Measurements from ENCODE around the gene MTURN. TPM values are rescaled to one million over a fixed set of nuclear protein-coding genes. Genes with fewer than 3 reads are reported as not detected.
"Not testable (repeated sequence)": the region's sequence is repeated elsewhere in the genome, so short reads cannot be mapped to it uniquely, and the experiment has no call there.

The MTURN gene
- total RNA-seq = 4.6 and 8.1 TPM in 2 replicates

DNA sequence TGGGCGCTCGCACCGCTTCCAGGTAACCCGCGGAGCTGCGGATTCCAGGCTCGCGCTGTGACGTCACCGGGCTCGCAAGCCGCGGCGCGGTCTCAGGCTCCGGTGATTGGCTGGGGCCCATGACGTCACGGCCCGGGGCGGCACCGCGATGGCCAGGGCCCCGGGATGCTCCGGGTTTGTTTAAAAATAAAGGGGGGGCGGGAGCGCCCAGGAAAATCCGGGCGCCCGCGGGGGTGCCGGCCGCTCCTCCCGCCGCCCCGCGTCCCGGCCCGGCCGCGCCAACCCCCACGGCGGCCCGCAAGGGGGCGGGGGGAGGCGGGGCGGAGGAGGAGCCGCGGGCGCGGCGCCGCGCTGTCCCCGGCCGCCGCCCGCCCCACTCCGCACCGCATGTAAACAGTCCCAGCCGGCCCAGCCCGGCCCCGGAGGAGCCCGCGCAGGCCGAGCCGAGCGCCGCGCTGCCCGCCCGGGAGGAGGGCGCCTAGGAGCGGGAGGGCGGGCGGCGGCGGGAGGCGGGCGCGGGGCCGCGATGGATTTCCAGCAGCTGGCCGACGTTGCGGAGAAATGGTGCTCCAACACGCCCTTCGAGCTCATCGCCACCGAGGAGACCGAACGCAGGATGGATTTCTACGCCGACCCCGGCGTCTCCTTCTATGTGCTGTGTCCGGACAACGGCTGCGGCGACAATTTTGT is at the start of gene MTURN:
MTURN (plus strand) TSS at position 376 of the 690 bp plus-strand sequence; CDS start at position 527, 151 bp downstream.
- DNase-seq (ENCODE audit: low read depth, low spot score) = peak; percentile 32

DNA sequence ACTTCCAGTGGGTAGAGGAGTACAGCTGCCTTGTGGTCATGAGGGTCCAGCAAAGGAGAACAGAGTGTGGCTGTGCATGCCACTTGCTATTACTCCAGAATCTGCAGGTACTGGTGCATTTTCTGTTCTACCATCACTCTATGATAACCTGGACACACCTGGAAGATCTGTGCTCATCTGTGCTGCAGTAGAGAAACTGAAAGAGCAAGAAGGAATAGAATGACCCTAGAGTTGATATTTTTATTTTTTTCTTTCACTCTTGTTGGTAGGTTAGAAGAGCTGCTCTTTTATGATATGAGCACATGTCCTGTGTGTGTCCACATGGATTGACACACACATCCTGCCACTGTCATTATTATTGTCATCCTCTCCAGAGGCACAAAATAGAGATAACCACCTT is 48.3 kb upstream of the MTURN start:
- no peak for DNase-seq (ENCODE audit: low read depth, low spot score)

DNA sequence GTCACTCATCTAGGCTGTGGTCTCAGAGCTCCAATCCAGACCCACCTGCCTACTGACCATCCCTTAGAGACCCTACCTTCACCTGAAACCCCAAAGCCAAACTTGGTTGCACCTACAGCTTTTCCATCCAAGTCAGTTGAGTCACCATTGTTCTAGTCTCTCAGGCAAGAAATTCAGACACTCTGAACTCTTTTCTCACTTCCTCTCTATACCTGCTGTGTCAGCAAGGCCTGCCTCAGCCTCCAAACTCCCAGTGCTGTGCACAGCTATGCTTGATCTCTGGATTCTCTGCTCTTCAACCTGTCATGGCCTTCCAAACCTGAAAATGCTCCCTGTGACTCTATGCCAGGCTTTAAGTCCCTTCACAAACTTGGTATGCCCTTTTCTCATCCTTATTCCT is 47.4 kb upstream of the MTURN start:
- DNase-seq (ENCODE audit: low read depth, low spot score) = no peak

DNA sequence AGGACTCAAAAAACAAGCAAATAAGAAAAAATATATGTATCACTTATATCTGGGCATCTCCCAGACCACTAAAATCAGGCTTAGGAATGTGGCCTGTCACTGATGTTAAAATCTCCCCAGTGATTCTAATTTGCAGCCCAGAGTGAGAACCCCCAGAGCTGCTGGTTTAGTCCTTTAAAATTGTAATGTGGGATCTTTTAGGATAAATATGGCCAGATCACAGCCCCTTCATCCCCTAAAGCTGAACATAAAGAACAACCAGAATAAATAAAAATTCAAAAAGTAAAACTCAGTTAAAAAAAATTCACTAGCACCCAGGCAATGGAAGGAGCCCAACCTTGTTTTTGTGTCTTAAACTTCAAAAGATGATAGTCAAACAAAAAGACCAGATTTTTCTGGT is 46.4 kb upstream of the MTURN start:
- DNase-seq (ENCODE audit: low read depth, low spot score) = no peak

DNA sequence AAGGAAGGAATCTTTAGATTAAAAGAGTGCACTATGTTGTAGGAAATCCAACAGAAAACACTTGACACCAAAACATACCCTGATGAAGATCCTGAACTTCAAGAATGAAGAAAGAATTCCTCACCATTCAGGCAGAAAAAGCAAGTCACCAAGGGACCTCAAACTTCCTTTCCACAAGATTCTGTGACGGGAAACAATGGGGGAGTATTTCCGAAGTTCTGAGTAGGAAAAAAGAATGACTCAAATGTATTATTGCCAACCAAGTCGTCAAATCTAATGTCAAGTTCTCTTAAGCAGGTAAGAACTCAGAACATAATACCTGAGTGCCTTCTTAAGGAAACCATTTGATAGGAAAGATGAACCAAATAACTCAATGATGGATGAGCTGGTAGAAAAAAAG is 44.7 kb upstream of the MTURN start:
- peak; percentile 10 for DNase-seq (ENCODE audit: low read depth, low spot score)

DNA sequence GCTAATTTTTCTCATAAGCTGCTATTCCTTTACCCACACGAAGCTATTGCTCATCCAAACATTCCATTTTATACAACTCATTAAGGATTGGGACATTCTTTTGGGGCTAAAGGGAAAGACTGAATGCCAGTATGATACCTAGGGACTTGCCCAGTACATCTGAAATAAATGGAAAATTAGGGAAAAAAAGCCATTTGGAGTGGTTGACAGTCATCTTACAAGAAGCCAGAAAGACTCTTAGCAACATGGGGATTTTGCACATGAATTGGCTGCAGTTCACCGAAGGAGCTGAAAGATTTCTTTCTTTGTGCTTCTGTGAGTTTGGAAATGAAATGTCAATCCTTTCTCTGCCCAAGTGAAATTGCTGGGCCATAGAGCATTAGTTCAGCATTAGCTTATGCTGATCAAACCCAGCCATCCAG is 43.3 kb upstream of the MTURN start:
- DNase-seq (ENCODE audit: low read depth, low spot score) = no peak

DNA sequence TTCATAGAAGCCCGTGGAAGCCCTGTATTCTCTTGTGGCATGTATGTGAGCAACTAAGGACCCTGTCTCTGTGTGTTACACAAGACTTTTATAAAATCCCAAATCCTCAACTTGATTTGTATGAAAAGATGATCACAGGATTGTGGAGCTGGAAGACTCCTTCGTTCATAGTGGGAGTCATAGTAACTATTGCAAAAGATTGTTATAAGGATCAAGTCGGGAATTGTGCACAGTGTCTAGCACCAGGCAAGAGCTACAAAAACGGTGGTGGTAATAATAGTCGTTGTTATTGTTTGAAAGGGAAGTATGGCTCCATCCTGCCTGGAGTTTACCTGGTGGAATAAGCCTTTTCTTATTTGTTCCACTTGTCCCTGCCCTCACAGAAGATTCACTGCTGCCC is 42.8 kb upstream of the MTURN start:
- no peak for DNase-seq (ENCODE audit: low read depth, low spot score)

DNA sequence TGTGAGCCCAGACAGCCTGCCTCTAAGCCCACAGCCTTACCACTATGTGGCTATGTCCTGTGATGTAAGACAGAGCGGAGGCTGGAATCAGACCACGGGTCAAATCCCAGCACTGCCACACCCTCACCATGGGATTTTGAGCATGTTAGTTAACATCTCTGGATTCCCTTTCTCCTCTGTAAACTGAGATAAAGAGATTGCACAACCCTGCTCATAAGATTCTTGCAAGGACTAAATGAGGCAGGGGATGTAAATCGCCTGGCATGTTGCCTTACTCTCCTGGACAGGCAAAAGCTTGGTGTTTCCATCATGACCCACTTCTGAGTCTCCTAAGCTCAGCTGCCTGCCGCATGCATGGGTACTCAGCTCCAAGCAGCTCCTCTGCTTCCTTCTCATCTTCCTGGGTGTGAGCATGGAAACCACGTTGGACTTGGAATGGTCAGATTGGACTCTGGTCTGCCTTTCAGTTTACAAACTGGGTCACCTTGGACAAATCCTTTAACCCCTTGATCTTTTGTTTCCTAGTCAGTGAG is 41.3 kb upstream of the MTURN start:
- no peak for DNase-seq (ENCODE audit: low read depth, low spot score)

DNA sequence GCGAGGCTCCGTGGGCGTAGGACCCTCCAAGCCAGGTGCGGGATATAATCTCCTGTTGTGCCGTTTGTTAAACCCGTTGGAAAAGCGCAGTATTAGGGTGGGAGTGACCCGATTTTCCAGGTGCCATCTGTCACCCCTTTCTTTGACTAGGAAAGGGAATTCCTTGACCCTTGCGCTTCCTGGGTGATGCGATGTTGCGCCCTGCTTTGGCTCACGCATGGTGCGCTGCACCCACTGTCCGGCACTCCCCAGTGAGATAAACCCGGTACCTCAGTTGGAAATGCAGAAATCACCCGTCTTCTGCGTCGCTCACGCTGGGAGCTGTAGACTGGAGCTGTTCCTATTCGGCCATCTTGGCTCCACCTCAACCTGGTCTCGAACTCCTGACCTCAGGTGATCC is 36.2 kb upstream of the MTURN start:
- DNase-seq (ENCODE audit: low read depth, low spot score) = not testable (repeated sequence)

DNA sequence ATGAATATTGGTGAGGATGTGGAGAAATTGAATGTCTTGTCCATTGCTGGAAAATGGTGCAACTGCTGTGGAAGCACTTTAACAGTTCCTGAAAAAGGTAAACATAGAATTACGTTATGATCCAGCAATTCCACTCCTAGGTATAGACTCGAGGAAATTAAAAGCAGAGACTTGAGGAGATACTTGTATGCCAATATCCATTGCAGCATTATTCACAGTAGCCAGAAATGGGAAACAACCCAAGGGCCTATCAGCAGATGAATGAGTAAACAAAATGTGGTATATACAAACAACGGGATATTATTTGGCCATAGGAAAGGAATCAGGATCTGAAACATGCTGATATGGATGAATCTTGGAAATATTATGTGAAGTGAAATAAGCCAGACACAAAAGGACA is 32.5 kb upstream of the MTURN start:
- no peak for DNase-seq (ENCODE audit: low read depth, low spot score)

DNA sequence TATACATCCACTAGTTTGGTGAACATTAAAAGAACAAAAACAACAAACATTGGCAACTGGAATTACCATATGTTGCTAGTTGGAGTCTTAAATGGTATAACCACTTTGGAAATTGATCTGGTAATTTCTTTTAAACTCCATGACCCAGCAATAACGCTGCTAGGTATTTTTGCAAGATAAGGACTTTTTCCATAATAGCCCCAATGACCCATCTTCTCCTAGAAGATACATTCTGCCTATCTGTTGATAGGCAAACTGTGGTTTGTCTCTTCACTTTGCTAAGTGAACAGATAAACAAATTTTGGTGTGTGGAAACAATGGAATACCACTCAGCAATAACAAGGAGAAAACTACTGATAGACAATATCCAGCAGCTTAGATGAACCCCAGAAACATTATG is 30.6 kb upstream of the MTURN start:
- DNase-seq (ENCODE audit: low read depth, low spot score) = no peak

DNA sequence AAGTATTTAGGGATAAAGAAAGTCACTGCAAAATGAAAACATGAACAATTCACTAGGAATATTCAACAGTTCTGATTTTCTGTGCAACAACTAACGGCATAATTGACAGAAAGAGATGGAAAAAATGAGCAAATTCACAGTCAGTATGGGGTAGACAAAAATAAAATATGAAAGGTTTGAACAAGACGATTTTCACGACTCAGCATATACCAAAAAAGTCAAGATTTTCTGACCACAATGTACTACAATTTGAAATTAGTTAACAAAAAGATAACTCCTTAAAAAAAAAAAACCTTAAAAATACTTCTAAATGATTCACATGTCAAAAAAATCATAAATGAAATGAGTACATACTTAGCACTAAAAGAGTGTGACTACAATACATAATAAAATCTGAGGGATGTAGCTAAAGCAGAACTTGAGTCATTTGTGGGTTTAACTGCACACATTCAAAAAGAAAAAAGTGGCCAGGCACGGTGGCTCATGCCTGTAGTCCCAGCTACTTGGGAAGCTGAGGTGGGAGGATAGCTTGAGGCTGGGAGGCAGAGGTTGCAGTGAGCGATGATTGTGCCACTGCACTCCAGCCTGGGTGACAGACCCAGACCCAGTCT is 22.6 kb upstream of the MTURN start:
- DNase-seq (ENCODE audit: low read depth, low spot score) = no peak

DNA sequence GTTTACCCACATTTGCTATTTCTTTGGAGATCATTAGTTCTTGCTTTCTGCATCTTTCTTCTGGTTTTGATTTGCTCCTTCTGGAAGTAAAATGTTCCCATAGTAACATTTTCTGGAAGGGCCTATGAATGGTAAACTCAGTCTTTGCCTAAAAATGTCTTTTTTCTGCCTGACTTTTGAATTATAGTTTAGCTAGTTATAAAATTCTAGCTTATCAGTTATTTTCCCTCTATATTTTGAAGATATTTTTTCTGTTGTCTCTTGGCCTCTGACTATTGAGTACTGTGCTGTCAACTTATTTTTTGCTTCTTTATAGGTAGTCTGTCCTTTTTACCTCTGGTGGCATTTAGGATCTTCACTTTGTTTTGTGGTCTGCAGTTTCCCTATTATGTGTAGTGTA is 21.6 kb upstream of the MTURN start:
- no peak for DNase-seq (ENCODE audit: low read depth, low spot score)

DNA sequence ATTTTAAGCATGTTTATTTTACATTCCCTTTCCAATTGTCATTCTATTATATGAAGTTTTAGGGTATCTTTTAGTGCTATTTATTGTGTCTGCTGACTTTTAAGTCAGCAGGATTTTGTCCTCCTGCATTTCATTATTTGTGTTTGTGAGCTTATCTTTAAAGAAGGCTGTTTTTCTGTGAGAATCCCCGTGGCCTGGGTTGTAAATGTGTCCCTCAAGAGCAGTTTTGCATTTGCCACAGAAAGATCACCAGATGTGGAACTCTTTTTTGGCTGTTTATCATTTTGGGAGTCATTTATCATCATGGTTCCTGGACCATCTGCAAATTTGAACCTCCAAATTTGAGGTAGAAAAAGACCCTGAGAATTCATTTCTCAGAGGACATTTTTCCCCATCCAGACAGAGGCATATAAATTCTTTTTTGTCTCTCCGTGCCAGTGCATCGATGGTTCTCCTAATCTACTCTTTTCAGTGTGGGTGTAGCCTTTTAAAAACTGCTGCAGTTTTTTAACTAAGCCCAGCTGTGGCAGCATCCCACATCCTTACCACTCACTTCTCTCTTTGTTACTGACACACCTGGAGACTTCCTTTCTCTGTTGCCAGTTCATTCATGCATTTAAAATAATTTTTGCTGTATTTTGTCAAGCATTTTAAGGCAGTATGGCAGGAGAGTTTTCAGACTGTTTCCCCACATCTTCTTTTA is 20.1 kb upstream of the MTURN start:
- DNase-seq (ENCODE audit: low read depth, low spot score) = no peak

DNA sequence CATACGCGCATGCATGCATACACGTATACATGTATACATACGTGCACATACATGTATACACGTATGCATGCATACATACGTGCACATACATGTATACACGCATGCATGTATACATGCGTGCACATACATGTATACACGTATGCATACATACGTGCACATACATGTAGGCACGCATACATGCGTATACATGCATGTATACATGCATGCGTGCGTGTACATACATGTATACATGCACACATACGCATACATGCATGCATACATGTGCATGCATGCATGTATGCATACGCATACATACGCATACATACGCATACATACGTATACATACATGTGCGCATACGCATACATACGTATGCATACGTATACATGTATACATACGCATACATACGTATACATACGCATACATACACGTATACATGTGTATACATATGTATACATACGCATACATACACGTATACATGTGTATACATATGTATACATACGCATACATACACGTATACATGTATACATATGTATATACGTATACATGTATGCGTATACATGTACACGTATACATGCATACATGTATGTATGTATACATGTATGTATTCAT is 19.0 kb upstream of the MTURN start:
- no peak for DNase-seq (ENCODE audit: low read depth, low spot score)

DNA sequence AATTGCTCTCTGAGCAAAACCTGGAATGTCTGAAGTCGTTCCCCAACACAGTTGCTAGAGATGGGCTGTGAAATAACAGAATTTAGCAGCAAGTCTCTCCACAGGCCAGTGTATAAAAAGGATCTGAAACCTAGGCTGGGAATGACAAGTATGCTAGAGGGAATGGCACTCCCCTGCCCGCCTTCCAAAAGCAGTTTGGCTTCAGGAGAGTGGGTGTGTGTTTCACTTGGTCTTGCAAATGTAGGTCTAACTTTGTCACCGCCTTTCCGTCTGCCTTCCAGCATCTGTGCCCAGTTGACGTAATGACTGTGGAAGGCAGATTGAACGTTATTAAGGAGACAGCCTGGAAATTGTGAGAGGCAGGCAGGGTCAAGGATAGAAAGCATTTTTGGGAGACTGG is 18.0 kb upstream of the MTURN start:
- DNase-seq (ENCODE audit: low read depth, low spot score) = no peak

DNA sequence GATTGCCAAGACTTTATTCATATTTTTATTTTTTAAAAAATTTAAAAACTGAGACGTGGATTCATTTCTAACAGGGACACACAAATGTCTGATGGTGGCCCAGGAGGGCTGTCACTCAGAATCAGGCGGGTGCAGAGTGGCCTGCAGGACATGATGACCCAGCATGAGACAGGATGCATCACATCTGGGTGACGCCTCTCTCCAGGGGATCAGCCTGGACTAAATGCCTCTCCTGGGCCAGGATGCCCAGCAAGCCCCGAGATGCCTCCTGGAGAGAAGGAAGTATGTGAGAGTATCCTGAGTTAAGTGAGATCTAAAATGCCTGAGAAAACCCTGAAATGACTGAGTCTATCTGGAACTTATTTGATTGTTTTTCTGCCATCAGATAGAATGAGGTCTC is 16.9 kb upstream of the MTURN start:
- no peak for DNase-seq (ENCODE audit: low read depth, low spot score)

DNA sequence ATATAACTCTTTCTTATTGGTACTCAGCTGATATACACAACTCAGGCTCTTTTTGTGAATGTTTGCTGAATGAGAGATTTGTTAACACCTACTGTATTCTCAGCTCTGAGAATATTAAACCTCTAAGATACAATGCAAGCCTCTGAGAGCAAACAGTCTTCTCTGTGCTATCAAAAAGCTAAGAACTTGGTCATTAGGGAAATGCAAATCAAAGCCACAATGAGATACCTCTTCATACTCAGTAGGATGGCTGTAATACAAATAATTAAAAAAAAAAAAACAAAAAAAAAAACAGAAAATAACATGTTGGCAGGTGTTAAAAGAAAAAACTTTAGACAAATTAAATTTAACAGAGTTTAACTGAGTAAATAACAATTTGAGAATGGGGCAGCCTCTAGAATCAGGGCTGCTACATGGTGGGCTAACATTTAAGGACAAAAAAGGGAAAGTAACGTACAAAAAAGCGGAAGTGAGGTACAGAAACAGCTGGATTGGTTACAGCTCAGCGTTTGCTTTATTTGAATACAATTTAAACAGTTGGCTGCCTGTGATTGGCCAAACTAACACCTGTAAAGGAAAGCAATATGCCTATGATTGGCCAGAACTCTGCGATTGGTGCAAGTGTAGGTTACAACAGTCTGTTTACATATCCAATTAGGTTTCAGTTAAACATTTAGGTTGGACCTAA is 14.8 kb upstream of the MTURN start:
- DNase-seq (ENCODE audit: low read depth, low spot score) = no peak

DNA sequence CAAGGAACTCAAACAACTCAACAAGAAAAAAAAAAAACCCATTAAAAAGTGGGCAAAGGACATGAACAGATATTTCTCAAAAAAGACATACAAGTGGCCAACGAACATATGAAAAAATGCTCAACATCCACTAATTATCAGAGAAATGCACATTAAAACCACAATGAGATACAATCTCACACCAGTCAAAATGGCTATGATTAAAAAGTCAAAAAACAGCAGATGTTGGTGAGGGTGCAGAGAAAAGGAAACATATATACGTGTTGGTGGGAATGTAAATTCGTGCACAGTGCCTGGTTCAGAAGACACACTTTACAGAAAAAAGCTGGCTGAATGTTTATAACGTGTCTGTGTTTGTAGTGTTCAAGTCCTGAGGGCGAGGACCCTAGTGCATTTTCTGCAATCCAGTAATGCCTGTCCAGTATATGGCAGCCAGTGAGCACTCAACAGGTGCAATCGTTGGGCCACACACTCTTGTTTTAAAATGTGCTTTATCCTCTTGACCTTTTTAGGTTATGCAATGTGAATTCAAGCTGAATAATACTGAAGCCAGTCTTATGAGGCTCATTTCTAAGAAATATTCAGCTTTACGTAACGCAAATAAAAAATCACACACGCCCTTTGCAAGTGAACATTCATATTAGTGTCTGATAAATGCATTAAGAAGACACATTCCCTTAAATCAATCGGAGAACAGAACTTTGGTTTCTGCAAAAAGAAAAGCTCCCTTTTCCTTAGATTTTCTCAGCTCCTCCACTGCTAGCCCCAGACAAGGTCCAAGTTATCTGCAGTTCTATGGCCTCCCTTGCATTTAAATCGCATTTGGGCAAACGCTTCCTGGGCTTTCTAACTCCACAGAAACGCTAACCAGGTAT is 813 bp upstream of the MTURN start:
- no peak for DNase-seq (ENCODE audit: low read depth, low spot score)

DNA sequence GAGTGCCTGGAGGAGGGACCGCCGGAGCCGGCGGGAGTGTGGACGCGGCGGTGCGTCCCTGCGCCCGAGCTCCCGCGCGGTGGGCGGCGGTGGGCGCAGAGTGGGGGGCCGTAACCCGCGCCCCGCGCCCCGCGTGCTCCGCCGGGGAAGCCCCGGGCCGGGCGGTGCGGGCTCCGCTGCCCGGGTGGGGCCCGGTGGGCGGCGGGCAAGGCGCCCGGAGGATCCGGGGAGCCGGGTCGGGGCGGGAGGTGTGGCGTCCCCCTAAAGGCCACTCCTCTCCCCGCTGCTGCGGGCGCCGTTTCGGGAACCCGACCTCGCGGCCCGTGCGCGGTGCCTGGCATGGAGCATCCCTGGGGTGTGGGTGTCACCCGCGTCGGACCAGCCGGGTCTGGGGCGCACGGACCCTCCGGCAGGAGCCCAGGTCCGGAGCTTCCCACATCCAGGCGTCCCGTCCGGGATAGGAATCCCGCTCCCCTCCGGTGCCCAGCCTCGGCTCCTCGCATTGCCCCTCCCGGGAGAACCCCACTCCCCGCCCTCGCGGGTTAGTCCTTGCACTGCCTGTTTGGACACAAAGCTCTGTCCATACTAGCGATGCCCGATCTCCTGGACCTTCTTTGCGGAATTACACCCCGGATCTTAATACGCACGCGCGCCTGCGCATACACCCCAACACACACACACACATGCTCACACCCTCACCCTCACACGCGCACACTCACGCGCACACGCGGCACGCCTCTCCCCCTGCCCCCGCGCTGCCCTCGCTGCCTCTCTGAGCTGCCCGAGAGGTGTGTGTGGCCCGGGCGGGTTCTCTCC is 723 bp downstream of the MTURN start:
- DNase-seq (ENCODE audit: low read depth, low spot score) = no peak

Measured in pulmonary artery endothelial cell (primary cell).